Keratinocyte (primary cell): ENCODE data around the gene SELENOV.

Experiments used
- CTCF ChIP-seq, 3 experiments: IDR thresholded peaks in 1 of 3; conservative IDR thresholded peaks in 1 of 3; optimal IDR thresholded peaks in 1 of 3; 2 replicates in 2 of 3; 3 replicates in 1 of 3; pipeline versions ENCODE3 to v1.5.1; 2011; ENCODE audit warnings: low read length in 3 of 3, mild to moderate bottlenecking in 3 of 3, moderate library complexity in 2 of 3, control low read depth in 1 of 3, inconsistent platforms in 1 of 3; ENCODE audit not compliant: insufficient read depth in 2 of 3; ENCODE audit errors: extremely low read depth in 1 of 3
- EZH2 ChIP-seq: IDR thresholded peaks from one replicate; pipeline ENCODE4 v1.6.1; 2012; ENCODE audit warnings: inconsistent platforms, mild to moderate bottlenecking, low read length, moderate library complexity

DNA sequence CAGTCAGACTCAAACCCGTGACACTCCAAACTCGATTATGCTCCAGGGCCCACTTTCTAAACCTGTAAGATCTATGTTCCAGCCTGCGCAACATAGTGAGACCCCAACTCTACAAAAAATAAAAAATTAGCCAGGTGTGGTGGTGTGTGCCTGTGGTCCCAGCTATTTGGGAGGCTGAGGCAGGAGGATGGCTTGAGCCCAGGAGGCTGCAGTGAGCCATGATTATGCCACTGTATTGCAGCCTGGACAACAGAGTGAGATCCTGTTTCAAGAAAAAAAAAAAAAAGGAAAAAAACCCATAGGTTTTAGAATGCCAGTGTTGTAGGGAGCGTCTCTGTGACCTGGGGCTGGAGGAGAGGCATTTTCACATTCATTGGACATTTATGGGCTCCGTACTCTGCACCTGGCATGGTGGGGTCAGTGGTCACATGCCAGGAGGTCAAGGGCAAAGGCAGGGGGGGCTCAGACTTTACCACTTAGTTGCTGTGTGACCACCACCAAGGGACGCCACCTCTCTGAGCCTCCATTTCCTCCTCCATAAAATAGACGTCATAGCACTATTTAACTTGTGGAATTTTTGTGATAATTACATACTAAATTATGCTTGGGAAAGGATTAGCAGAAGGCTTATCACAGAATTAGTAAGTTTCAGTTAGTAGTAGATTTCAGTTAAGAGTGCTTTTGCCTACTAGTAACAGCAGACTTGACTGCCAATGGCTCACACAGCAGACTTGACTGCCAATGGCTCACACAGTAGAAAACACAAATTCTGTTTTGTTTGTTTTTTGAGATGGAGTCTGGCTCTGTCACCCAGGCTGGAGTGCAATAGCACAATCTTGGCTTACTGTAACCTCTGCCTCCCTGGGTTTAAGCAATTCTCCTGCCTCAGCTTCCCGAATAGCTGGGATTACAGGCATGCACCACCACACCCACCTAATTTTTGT, 5.9 kb downstream of the SELENOV start:
- TF ChIP-seq CTCF (optimal IDR thresholded peaks at IDR 0.05 in 1 of 3, IDR thresholded peaks at IDR 0.05 in 1 of 3, conservative IDR thresholded peaks at IDR 0.05 in 1 of 3; ENCODE audit: extremely low read depth in 1 of 3, insufficient read depth in 2 of 3, low read length in 3 of 3) (no peak), EZH2 (no peak)
